RWPE1 (cell line): ENCODE measurements around the gene ACAN.
A peak's percentile ranks its signal among the peaks of the same experiment; 100 is the strongest.

Experiments used
- CTCF ChIA-PET: fragments of 350-600 bp; sonication (Branson Sonifier 250); formaldehyde crosslinking; extraction: SDS; loops from one replicate; lab custom pipeline; 2021; lab: Yijun Ruan, JAX
- POLR2A ChIA-PET: fragments of 400-600 bp; formaldehyde crosslinking; extraction: SDS; loops from one replicate; lab custom pipeline; 2020; ENCODE audit warnings: antibody characterized with exemption; ENCODE audit not compliant: low non-redundant PET; lab: Yijun Ruan, JAX
- DNase-seq: peaks from one replicate; pipeline ENCODE4 v3.0.0; 2012; ENCODE audit warnings: low spot score
- H3K27ac ChIP-seq: fragments of 450-650 bp; 2 replicates; pipeline ENCODE4 v1.5.1; 2017
- TF ChIP-seq, protein P1 (sequence below): fragments of 450-650 bp; conservative IDR thresholded peaks from 2 replicates; pipeline ENCODE4 v1.5.1; 2017; ENCODE audit warnings: low read depth, mild to moderate bottlenecking

Gene ACAN

DNA sequence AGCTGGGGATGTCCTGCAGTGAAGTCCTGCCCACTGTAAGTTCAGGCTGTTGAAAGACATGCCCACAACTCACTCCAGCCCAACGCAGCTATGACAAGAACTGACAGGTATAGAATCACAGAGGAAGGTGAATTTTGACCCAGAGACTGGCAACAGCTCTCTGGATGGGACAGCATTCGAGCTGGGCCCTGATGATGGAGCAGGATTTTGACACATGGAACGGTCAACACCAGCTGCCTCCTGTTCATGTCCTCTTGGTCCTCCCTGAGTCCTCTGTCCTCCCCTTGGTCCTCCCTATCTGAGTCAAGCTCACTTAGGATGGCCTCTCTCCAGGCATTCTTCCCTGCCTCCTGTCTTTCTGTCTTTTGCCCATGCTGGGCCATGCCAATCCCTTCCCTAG is 15.2 kb upstream of the ACAN start:
- no peak for DNase-seq
- ChIA-PET POLR2A (no interaction called here), CTCF (no interaction called here)
- TF ChIP-seq, protein P1, sequence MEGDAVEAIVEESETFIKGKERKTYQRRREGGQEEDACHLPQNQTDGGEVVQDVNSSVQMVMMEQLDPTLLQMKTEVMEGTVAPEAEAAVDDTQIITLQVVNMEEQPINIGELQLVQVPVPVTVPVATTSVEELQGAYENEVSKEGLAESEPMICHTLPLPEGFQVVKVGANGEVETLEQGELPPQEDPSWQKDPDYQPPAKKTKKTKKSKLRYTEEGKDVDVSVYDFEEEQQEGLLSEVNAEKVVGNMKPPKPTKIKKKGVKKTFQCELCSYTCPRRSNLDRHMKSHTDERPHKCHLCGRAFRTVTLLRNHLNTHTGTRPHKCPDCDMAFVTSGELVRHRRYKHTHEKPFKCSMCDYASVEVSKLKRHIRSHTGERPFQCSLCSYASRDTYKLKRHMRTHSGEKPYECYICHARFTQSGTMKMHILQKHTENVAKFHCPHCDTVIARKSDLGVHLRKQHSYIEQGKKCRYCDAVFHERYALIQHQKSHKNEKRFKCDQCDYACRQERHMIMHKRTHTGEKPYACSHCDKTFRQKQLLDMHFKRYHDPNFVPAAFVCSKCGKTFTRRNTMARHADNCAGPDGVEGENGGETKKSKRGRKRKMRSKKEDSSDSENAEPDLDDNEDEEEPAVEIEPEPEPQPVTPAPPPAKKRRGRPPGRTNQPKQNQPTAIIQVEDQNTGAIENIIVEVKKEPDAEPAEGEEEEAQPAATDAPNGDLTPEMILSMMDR: no peak
- no peak overlapping the region for H3K27ac ChIP-seq

DNA sequence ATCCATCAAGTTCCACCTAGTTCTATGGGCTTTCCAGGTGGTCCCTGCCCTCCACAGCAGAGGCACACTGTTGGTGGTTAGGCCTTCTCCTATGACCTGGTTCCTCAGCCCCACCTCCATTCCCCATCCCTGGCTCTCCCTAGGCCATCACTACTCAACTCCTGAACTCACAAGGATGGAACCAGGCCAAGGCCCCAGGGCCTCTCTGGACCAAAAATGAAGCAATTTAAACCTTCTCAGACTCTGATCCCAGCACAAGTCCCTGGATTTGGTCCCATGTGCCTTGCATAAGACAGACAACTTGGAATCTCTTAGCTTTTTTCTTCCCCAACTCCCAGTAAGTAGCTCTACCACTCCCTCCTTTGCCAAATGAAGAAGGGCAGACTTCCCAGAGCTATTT is 14.4 kb upstream of the ACAN start:
- H3K27ac ChIP-seq: no peak overlapping the region
- POLR2A ChIA-PET: no interaction called here
- no peak for DNase-seq
- TF ChIP-seq, protein P1: no peak
- CTCF ChIA-PET: no interaction called here

DNA sequence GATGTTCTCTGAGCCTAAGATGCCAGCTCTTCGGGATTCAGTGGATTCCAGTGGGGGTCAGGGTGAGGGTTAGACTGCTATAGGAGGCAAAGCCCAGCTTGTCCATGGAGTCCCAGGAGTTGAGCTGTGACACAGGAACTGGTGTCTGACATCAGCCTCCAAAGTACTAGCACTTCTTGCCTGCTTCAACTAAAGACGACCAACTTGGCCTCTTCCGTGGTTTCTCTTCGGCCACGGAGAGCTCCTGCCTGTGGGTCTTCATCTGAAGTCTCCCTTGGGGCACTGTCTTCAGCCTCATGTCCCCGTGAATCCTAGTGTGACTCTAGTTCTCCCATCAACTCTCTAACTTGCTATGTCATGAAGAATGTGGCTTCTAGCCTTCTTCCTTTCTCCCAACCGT is 12.8 kb upstream of the ACAN start:
- POLR2A ChIA-PET: no interaction called here
- H3K27ac ChIP-seq: no peak overlapping the region
- TF ChIP-seq, protein P1: no peak
- DNase-seq: no peak
- CTCF ChIA-PET: interaction anchor here (1.2 kb wide), 1 partner anchor 133 kb away, joined by 4 read pairs; no protein-coding TSS in a partner anchor

DNA sequence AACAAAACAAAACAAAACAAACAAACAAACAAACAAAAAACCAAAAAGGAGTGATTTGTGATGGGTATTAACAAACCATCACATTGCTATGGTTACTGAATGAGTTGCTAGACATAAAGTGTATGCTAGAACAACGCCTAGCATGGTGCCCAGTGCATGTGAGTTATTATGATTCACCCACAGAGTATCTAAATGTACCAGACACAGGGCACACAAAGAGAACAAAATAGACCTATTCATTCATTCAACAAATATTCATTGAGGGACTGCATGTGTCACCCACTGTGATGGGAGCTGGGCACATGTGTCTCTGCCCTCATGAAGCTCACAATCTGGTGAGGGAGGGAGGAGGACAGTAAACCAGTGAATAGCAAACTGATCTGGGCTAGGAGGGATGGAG is 11.6 kb upstream of the ACAN start:
- H3K27ac ChIP-seq: no peak overlapping the region; the same call in 1 of the 2 replicates
- POLR2A ChIA-PET: no interaction called here
- DNase-seq: peak; percentile 56
- CTCF ChIA-PET: interaction anchor here (0.7 kb wide), 1 partner anchor 196 kb away, joined by 9 read pairs; no protein-coding TSS in a partner anchor
- TF ChIP-seq, protein P1: no peak

DNA sequence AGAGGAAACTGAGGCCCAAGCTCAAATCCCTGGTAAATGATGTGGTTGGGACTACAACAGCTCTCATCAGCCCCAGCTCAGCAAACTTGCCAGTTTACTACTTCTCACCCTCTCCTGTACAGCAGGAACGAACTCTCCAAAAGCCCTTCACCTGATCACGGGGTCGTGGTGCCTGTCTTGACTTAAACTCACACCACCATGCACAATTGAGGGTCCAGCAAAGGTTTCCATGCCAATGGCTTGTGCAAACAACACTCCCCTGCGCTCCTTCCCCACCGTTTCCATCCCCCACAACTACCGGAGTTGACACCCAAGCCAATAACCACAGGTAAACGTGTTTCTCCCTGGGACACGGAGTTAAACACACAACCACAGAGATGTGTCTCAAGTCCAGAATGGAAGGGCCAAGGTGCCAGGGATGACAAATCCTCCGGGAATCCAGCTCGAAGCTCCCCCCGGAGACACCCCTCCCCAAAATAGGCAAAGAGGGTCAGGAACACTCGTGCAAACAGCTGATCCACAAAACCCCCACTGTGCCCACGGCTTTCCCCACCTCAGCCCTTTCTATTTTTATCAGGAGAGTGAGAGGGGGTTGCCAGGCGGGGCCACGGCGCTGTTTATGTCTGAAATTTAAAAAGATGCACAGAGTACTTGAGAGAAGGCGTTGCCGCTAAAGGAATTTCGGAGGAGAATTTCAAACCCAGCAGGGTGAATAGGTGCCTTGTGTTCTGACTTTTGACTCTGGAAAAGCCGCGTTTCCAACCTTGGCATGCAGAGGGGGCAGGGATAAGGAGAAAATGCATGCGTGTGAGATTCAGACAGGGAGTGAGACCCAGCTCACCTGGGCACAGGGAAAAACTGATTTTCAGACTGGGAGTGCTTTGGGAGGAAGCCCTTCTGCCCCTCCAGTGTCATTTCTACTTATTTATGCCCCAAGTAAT is 10.6 kb upstream of the ACAN start:
- H3K27ac ChIP-seq: peak overlapping the region; percentile 13; the same call in 1 of the 2 replicates
- DNase-seq: no peak
- ChIA-PET CTCF (interaction anchor here (0.6 kb wide), 2 partner anchors 236 to 298 kb away, joined by 3 to 4 read pairs; no protein-coding TSS in a partner anchor), POLR2A (no interaction called here)
- TF ChIP-seq, protein P1: no peak

DNA sequence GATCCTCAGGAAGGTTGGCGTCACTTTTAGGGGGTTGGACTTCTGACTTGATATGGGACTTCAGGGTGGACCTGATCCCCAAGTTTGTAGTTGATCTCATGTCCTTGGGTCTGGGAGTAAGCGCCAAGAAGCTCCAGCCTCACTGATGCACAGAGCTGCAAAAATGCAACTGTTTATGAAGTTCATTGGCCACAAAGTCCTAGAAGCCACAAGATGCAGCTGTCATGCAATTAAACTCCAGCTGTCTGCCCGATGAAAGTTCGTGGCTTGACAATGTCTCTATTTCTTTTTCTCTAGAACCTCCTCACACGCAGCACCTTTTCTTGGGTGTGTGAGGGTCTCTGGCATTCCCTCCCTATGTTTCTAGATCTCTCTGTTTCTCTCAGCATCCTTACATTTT is 9.2 kb upstream of the ACAN start:
- DNase-seq: no peak
- H3K27ac ChIP-seq: no peak overlapping the region
- ChIA-PET CTCF (interaction anchor here (0.6 kb wide), 1 partner anchor 29 kb away, joined by 3 read pairs; no protein-coding TSS in a partner anchor), POLR2A (no interaction called here)
- TF ChIP-seq, protein P1: no peak
